Suprapubic skin (tissue), 4 donors: Measurements from ENCODE around the gene PDIA6.

ENCODE experiments used
- CTCF ChIP-seq, 2 donors: fragments of 200-600 bp in 1 of 2; fragments of 450-650 bp in 1 of 2; sonication (generic) in 1 of 2; IDR thresholded peaks; one replicate each; pipeline ENCODE4 v1.5.1; 2016 to 2019; ENCODE audit warnings: antibody characterized with exemption in 2 of 2, mild to moderate bottlenecking in 1 of 2, moderate library complexity in 1 of 2
- POLR2A ChIP-seq, 2 donors: fragments of 450-650 bp; IDR thresholded peaks; one replicate each; pipeline ENCODE4 v1.6.1; 2017; ENCODE audit warnings: antibody characterized with exemption in 2 of 2, mild to moderate bottlenecking in 2 of 2, moderate library complexity in 2 of 2
- POLR2AphosphoS5 ChIP-seq, 3 donors: sonication (generic); formaldehyde crosslinking; IDR thresholded peaks; one replicate each; pipeline ENCODE4 v1.6.1; 2017; ENCODE audit warnings: antibody characterized with exemption in 3 of 3

- TF ChIP-seq CTCF (IDR thresholded peaks at IDR 0.05): no peak
- no peak for TF ChIP-seq POLR2A (IDR thresholded peaks at IDR 0.05)
- no peak for TF ChIP-seq POLR2AphosphoS5 (IDR thresholded peaks at IDR 0.05)
These were observed 33.9 kb downstream of the PDIA6 start for GRCh38 chr2:10778724-10779115.
